Cardiac septum (tissue), 1 donor: ENCODE measurements around the gene DACT2. TPM values are rescaled to one million over a fixed set of nuclear protein-coding genes. Genes with fewer than 3 reads are reported as not detected.

ENCODE experiments used
- DNase-seq: peaks from one replicate; pipeline ENCODE4 v3.0.0-alpha.2; 2020; ENCODE audit warnings: low spot score
- intact Hi-C: fragments of 100-400 bp; cut with DNase I; formaldehyde crosslinking; loops from one replicate; pipeline ENCODE4 v1.14.0; 2022
- total RNA-seq: library from RNA; stranded (reverse); fragmentation: NEBNext Ultra II Directional; extraction: Animal tissue kit (Norgen Biotek cat#: 25700); gene quantifications from one replicate; pipeline ENCODE4 v1.2.1, GENCODE V29; 2021
- donor health status: DM: no; HTN: no; CAD: no.

Gene DACT2
- total RNA-seq, 1 donor from 2014 or later, result 0.48 TPM

DNA sequence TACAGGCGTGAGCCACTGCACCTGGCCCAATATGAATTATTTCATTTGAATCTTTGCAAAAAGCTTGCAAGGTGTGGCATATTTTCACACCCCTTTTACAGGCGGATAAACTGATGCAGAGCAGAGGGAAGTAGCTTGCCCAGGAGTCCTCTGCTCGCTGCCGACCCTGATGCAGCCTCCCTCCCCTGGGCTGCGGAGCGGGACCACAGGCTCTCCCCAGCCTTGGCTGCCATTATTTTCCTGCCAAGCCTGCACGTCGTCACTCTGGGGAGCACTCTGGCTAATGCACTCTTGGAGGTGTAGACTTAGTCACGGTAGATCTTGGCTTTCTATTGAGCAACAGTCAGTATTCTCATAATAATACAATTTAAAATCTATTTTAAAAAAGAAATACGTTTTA lies 34.8 kb upstream of the DACT2 start:
- no peak for DNase-seq

DNA sequence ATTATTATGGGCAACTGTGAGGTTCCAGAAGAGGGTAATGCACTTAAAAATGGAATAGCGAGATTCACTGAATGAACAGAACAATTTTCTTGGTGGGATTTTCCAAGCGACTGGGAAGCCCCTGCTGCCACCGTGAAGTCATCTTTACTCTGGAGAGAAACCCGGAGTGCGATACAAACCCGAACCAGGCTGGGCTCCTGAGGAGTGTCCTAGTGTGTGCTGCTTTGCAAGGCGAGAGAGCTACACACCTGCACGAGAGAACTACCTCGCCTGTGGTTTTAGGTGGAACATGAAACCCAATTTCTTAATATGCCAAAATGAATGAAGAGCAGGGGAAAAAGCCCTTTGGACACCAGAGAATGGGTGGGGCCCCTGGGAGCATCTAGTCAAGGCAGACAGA lies 33.5 kb upstream of the DACT2 start:
- no peak for DNase-seq
- intact Hi-C loops, result no loop called here

More for the DNA sequence above, 34.8 kb upstream of the DACT2 start:
- intact Hi-C loops, result no loop called here

DNA sequence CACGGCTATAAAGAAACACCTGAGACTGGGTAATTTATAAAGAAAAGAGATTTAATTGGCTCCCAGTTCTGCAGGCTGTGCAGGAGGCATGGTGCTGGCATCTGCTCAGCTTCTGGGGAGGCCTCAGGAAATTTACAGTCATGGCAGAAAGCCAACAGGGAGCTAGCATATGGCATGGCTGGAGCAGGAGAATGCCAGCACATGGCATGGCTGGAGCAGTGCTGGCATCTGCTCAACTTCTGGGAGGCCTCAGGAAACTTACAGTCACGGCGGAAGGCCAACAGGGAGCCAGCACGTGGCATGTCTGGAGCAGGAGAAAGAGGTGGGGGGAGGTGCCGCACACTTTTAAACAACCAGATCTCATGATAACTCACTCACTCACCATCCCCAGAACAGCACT lies 32.5 kb upstream of the DACT2 start:
- intact Hi-C loops, result no loop called here
- no peak for DNase-seq

DNA sequence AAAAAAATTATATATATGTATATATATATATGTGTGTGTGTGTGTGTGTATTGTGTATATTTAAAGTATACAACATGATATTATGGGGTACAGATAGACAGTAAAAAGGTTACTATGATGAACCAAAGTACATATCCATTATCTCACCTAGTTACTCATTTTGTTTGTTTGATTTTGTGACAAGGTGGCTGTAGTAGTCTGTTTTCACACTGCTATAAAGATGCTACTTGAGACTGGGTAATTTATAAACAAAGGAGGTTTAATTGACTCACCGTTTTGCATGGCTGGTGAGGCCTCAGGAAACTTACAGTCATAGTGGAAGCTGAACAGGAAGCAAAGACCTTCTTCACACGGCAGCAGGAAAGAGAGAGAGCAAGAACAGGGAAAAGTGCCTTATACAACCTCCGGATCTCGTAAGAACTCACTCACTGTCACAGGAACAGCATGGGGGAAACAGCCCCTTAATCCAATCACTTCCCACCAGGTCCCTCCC lies 30.2 kb upstream of the DACT2 start:
- DNase-seq, result no peak
- intact Hi-C loops, result no loop called here

DNA sequence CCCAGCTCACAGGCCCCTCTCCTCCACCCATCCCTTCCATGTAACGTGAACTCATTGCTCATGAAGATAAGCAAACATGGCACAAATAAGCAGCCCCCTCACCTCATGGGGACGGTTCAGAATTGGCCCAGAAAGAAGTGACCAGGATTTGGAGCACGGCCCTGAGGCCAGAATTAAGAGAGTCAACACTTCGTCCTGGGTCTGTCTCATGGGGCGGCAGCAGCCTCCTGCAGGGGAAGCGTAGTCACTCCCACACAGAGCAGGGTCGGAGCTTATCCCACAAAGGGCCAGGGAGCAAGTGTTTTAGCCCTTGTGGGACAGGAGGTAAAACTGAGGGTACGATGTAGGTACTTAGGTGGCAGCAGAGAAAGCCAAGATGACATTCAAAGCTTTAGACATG lies 28.6 kb upstream of the DACT2 start:
- intact Hi-C loops, result no loop called here
- DNase-seq, result no peak

DNA sequence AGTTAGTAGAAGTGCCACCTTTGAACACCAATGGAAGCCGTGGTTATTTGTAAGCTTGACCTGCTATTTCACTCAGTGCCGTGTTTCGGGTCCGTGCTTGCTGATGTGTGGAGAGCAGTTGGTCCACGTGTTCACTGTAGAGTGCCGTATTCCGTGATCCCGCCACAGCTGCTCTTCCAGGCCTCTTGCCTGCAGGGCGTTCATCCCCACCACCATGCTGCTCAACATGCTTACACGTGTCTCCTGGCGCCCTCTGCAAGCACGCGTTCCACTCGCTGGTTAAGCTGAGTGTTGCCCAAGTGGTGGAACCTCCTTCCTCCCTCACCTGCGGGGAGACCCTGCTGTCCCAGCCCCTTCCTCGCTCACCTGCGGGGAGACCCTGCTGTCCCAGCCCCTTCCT lies 28.0 kb upstream of the DACT2 start:
- DNase-seq, result no peak
- intact Hi-C loops, result no loop called here

DNA sequence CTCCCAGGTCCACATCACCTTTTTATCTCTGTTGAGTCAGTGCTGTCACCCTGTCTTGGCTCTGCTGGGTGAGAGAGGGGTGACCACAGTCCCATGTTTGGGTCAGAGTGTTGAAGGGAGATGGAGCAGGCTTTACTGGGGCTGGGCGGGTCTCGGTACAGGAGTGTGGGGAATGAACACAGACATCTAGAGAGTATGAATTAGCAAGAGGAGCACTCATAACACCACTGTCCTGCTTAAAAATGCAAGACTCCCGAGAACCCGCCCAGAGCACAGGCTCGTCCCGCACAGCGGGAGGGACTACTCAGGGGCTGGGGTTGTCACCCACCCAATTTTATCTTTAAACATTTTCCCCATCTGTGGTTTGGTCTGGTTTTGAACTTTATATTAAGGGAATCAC lies 27.5 kb upstream of the DACT2 start:
- DNase-seq, result no peak
- intact Hi-C loops, result no loop called here

DNA sequence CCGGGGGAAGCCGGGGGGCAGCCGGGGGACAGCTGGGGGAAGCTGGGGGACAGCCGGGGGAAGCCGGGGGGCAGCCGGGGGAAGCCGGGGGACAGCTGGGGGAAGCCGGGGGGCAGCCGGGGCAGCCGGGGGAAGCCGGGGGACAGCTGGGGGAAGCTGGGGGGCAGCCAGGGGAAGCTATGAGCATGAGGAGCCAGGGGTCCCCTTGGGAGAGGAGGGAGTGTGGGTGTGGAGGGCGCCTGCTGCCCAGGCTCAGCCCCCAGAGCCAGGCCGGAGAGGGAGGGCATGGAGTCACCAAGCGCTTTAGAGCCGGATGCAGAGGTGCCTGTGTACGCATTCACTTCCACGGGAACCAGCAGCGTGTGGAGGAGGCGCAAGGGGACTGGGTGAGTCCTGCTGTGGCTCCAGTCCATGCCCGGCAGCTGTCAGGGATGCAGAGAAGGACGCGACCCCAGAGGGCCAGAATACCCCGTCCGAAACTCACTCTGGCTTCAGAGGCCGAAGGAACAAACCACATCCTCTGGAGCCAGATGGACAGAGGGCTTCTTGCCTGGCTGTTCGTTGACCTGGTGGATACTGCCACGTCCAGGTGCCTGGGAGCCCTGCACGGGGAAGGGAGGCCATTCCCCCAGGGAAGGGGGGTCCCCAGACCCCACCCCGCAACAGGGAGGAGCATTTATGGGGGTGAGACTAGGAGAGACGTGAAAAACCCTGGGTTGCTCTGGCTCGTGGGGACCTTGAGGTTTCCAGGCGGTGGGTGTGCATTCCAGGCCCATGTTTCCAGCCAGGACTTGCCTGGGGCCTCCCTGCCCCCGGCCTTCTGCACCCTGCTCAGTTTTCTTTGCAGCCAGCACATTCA lies 26.5 kb upstream of the DACT2 start:
- intact Hi-C loops, result no loop called here
- no peak for DNase-seq

DNA sequence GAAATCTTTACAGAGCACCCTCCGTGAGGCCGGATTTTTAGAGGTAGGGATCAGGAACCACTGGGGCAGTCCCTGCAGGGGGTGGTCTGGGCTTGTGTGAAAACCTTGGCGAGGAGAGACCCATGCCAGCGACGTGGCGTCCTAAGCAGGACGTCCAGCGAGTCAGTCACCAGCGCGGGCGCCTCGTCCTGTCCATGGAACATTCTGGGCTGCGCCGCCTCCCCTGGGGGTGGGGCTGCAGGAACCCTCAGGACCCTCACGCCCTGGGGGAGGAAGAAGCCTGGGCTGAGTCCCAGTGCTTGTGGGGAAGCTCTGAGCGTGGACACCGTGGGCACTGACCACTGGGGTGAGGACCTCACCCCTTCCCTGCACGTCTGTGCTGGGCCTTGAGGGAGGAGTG lies 25.7 kb upstream of the DACT2 start:
- intact Hi-C loops, result no loop called here
- DNase-seq, result no peak

DNA sequence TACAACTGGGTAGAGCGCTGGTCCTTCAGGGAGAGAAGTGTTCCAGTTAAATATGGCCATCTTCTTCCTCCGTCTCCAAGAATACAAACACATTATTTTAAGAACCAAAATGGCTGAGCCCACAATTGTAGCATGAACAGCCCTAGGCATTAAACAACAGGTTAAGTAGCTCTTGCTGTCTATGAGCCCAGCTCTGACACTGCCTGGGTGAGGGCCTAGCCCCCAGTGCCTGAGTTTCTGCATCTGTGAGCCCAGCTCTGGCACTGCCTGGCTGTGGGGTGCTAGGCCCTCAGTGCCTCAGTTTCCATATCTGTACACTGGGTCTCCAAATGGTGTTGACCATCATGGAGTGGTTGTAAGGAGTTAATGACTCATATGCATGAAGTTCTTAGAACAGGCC lies 24.8 kb upstream of the DACT2 start:
- no peak for DNase-seq
- intact Hi-C loops, result no loop called here

DNA sequence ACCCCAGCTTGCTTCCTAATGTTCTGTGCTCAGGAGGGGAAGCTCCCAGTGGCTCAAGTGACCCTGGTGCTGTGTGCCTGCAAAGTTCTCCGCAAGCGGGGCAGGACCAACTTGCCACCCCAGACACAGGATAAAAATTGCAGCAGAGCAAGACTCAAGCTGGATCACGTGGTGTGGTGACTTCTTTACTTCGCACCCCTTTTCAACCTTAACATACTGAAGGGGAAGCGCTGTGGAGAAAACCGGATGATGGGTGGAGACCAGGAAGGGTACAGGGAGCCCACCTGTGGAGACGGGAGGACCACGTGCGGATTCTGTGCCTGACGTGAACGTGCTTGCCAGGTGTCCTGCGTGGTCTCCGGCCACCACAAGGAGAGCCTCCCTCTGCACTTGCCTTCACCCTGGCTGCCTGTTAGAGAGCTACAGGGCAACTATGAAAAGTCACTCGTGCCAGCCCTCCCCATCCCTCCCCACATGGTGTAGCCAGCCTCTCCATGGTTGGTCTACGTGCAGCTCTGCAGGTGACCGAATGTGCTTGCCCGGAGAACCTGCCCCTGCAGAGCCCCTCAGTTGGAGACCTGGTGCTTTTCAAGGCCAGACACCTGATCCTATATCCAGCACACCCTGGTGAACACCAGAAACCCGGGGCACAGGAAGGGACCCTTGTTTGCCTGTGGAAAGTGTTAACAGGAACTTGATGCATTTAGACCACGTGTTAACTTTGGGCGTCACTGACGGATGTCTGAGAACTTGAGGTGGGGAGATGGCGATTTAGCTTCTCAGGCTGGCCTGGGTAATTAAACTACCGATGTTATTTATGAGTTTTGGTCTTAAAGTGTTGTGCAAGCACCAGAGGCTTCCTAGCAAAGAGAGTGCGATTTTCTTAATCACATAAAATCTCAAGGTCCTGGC lies 23.9 kb upstream of the DACT2 start:
- intact Hi-C loops, result no loop called here
- DNase-seq, result peak; percentile 73

DNA sequence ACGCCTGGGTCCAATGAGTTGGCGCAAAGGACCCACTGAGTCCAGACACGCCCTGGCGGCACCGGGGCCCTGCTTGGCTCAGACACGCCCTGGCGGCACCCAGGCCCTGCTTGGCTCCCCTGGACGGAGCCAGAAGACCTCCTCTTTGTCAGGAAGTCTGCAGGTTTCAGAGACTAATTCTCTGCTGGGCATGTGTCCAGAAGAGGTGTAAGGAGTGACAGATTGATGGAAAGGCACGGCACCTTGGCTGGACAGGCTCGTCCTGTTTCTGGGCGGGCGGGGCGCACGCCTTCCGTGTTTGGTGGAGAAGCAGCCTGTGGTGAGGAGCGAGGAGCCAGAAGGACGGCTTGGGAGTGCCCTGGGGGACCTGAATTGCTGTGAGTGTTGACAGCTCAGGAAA lies 23.1 kb upstream of the DACT2 start:
- DNase-seq, result no peak
- intact Hi-C loops, result no loop called here

DNA sequence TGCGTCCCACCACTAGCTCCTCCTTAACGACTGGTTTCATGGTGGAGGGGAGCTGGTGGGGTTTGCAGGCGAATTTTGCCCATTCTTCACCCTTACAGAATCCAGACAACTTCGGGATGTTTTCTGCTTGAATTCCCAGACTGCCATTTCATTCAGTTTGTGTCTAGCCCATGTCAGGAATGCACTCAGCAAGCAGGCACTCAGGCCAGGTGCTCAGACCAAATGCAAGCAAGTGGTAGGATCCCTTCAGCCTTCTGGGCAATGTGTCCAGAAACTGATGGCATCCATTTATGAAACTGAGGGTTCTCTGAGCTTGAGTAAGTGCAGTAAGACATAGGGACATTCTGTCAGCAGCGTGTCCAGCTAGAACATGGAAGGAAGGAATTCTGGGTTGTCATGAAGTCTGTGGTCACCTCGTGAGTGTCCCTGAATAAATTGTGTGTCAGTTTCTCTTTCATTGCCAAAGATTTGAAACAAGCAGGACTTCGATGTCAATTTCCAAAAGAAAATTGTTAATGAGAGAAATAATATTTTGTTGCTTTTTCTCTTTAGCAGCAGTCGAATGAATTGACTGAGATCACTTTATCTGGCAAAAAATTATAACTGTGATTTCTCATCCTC lies 21.8 kb upstream of the DACT2 start:
- DNase-seq, result no peak
- intact Hi-C loops, result no loop called here

DNA sequence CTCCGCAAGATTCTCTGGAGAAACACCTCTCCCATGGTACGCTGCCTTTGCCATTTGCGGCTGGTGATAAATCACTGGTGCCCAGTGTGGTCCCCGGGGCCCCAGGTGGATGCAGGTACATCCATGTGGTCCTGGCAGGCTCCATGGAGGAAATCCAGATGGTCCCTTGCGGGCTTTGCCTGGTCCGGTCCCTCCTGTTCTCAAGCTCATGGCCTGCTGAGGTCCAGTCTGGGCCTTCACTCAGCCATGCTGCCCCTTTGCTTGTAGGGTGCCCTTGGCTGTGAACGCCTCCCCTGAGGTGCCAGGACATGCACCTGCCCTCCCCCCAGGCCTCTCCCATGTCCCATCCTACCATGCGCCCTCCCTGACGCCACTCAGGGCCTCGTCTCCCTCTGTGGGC lies 21.2 kb upstream of the DACT2 start:
- no peak for DNase-seq
- intact Hi-C loops, result no loop called here

DNA sequence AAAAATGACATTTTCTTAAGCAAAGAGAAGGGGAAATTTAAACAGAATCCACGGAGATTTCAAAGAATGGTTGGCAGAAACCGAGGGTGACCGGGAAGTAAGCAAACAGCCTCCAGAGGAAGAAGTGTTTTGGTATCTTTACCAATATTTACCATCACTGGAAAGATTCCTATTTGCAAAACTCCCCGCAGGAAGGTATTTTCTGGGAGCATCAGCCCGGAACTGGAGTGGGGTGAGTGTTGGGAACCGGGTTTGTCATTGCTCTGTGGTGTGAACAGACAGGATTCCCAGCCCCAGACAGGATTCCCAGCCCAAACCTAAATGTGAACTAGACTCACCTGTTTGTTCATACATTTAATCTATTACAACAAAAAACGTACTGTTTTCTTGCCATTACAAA lies 19.2 kb upstream of the DACT2 start:
- intact Hi-C loops, result no loop called here
- no peak for DNase-seq

DNA sequence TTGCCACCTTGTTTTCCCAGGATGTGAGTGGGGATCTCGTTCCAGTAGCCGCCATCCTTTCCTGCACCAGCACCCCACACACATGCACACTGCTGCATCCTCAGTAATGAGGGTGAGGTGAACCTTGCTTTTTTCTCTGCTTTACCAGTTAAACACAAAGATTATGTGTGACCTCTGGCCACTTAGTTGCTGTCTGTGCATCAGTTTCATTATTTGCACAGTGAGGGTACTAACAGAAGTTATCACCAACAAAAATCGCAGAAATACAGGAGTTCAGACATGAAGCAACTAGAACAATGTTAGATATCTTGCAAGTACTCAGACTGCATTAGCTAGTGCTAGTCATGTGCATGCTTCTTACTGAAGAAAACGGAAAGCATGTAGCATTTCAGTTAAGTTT lies 17.4 kb upstream of the DACT2 start:
- DNase-seq, result no peak
- intact Hi-C loops, result no loop called here

DNA sequence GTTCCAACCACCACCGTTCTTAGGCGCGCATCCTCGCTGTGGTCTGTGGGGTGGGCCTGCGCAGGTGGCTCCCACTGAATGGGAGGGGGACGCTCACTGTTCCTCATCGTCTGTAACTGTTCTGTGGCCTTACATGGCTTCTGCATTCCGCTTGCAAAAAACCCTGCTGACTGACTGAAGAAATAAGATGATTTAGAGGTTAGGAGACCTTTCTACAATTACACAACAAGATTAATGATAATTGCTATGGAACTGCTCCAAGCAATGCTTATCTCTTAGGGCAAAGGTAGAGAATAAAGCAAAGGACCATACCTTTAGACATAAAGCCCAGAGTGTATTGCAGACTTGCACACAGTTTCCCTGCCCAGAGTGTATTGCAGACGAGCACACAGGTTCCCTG lies 14.4 kb upstream of the DACT2 start:
- no peak for DNase-seq
- intact Hi-C loops, result no loop called here

DNA sequence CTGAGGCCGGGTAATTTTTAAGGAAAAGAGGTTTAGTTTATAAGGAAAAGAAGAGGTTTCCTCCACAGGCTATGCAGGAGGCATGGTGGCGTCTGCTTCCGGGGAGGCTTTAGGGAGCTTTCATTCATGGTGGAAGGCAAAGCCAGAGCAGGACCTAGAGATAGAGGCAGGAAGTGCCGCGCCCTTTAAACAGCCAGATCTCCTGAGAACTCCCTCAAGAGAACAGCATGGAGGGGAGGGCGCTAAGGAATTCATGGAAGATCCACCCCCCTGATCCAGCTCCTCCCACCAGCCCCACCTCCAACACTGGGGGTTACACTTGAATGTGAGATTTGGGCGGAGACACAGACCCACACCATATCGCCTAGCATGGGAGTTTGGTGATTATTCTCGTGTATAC lies 13.9 kb upstream of the DACT2 start:
- DNase-seq, result no peak
- intact Hi-C loops, result no loop called here

DNA sequence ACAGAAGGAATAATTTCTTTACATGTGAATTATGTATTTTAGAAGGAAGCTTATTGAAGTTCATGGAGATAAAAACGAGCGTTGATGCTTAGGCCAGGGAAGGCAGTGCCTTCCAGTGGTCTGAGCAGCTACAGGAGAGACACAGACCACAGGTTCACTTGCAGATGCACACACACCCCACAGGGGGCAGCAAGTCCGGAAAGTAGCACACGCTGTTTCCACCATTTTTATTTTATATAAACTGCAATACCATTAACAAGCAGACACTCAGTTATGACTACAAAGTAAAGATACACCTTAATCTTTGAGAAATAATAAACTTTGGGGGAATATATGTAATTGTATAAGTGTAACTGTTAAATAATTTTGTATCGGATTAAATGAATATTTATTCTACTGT lies 13.5 kb upstream of the DACT2 start:
- DNase-seq, result no peak
- intact Hi-C loops, result no loop called here

DNA sequence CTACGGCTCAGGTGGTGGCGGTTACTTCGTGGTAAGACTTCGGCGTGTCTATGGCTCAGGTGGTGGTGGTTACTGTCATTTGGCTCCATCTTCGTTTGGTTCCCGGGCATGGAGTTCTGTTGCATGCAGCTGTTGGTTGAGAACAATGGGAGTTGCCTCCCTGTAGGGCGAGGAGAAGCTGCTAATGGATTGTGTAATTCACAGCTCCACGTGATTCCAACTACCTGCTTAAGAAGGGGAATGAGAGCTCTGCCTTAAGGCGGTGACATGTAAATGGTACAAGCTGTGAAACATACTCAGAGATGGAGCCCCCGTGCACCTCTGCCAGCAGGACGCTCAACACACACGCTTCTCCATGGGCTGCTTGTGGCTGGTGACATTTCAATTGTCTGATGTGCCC lies 12.4 kb upstream of the DACT2 start:
- DNase-seq, result no peak
- intact Hi-C loops, result no loop called here
